GM12878 (cell line): Measurements from ENCODE around the gene HLA-DPB1. TPM values are rescaled to one million over a fixed set of nuclear protein-coding genes. Genes with fewer than 3 reads are reported as not detected.
A peak's percentile ranks its signal among the peaks of the same experiment; 100 is the strongest.

ENCODE experiments used
- CBX5 ChIP-seq: sonication (generic); IDR thresholded peaks from 2 replicates; pipeline ENCODE4 v1.6.1; 2016; ENCODE audit warnings: low read depth, moderate library complexity, mild to moderate bottlenecking, inconsistent platforms
- CREM ChIP-seq: IDR thresholded peaks from 2 replicates; pipeline ENCODE4 v1.6.1; 2014; ENCODE audit warnings: antibody characterized with exemption, low read depth
- EZH2 ChIP-seq: IDR thresholded peaks from 2 replicates; pipeline ENCODE4 v1.6.1; 2012; ENCODE audit warnings: low read depth, mild to moderate bottlenecking, control low read depth, inconsistent platforms, low read length, borderline replicate concordance; ENCODE audit not compliant: control insufficient read depth
- FOS ChIP-seq: IDR thresholded peaks from 3 replicates; pipeline ENCODE4 v1.6.1; 2011; ENCODE audit warnings: borderline replicate concordance; ENCODE audit not compliant: insufficient read length; ENCODE audit errors: extremely low read depth
- HDAC6 ChIP-seq: fragments of 200-600 bp; sonication (generic); IDR thresholded peaks from one replicate; pipeline ENCODE4 v1.8.0; 2017; ENCODE audit warnings: antibody characterized with exemption; ENCODE audit not compliant: unreplicated experiment
- HSF1 ChIP-seq: fragments of 150-350 bp; IDR thresholded peaks from 2 replicates; pipeline ENCODE4 v1.6.1; 2014; ENCODE audit warnings: mild to moderate bottlenecking, low read depth, low read length
- IKZF1 ChIP-seq: fragments of 450-650 bp; conservative IDR thresholded peaks from 2 replicates; pipeline ENCODE4 v1.6.1; 2017; ENCODE audit warnings: antibody characterized with exemption, mild to moderate bottlenecking
- MYB ChIP-seq: fragments of 150-350 bp; IDR thresholded peaks from 2 replicates; pipeline ENCODE4 v1.6.1; 2014; ENCODE audit warnings: mild to moderate bottlenecking, low read depth, low read length, borderline replicate concordance
- NKRF ChIP-seq: fragments of 450-650 bp; conservative IDR thresholded peaks from 2 replicates; pipeline ENCODE4 v1.6.1; 2017; ENCODE audit warnings: mild to moderate bottlenecking, moderate library complexity
- RELB ChIP-seq: fragments of 450-650 bp; IDR thresholded peaks from 2 replicates; pipeline ENCODE4 v1.6.1; 2017; ENCODE audit warnings: low read depth, mild to moderate bottlenecking, moderate library complexity
- SPI1 ChIP-seq: IDR thresholded peaks from 2 replicates; pipeline ENCODE4 v1.6.1; 2011; ENCODE audit warnings: low read depth, mild to moderate bottlenecking, low read length, moderate library complexity, borderline replicate concordance; ENCODE audit not compliant: insufficient read depth
- SRF ChIP-seq, 2 experiments: IDR thresholded peaks; 2 replicates each; pipeline ENCODE4 v1.6.1; 2011; ENCODE audit warnings: low read depth in 2 of 2, low read length in 2 of 2, mild to moderate bottlenecking in 1 of 2, moderate library complexity in 1 of 2
- ZBTB40 ChIP-seq: fragments of 450-650 bp; IDR thresholded peaks from 2 replicates; pipeline ENCODE4 v1.6.1; 2016; ENCODE audit warnings: mild to moderate bottlenecking, moderate library complexity, borderline replicate concordance
- ZNF217 ChIP-seq: fragments of 450-650 bp; IDR thresholded peaks from 2 replicates; pipeline ENCODE4 v1.6.1; 2017; ENCODE audit warnings: antibody characterized with exemption, mild to moderate bottlenecking
- polyA plus RNA-seq, 11 experiments: library from polyadenylated mRNA; depleted of rRNA in 4 of 11; unstranded in 6 of 11; stranded (reverse) in 5 of 11; fragments of >200 nt; fragmentation: Nextera tagmentation in 4 of 11; fragmentation: Illumina TruSeq in 1 of 11; extraction: Ambion mirVana in 4 of 11; extraction: Trizol in 1 of 11; gene quantifications; 1 replicate in 1 of 11; 2 replicates in 10 of 11; pipeline versions ENCODE4 v1.2.1 to v1.2.3, GENCODE V29; 2011 to 2016; ENCODE audit warnings: inconsistent platforms in 2 of 11, missing spikeins in 2 of 11, low read depth in 1 of 11
- total RNA-seq, 4 experiments: library from RNA; depleted of rRNA in 3 of 4; stranded (reverse); fragments of >200 nt in 3 of 4; fragmentation: Illumina TruSeq in 1 of 4; extraction: Trizol in 1 of 4; gene quantifications; 2 replicates each; pipeline versions ENCODE4 v1.2.1 to v1.2.3, GENCODE V29; 2013 to 2021
- TF ChIP-seq, protein P1 (sequence below): fragments of 450-650 bp; formaldehyde crosslinking; IDR thresholded peaks from 2 replicates; pipeline ENCODE4 v1.4.0; 2022; ENCODE audit warnings: mild to moderate bottlenecking, moderate library complexity

HLA-DPB1 gene
- total and polyA plus RNA-seq, 10 of the 15 experiments (the other 5 are each of a cell fraction or from before 2014, with no cell fraction given), result 101 to 675 (median 352) TPM

DNA sequence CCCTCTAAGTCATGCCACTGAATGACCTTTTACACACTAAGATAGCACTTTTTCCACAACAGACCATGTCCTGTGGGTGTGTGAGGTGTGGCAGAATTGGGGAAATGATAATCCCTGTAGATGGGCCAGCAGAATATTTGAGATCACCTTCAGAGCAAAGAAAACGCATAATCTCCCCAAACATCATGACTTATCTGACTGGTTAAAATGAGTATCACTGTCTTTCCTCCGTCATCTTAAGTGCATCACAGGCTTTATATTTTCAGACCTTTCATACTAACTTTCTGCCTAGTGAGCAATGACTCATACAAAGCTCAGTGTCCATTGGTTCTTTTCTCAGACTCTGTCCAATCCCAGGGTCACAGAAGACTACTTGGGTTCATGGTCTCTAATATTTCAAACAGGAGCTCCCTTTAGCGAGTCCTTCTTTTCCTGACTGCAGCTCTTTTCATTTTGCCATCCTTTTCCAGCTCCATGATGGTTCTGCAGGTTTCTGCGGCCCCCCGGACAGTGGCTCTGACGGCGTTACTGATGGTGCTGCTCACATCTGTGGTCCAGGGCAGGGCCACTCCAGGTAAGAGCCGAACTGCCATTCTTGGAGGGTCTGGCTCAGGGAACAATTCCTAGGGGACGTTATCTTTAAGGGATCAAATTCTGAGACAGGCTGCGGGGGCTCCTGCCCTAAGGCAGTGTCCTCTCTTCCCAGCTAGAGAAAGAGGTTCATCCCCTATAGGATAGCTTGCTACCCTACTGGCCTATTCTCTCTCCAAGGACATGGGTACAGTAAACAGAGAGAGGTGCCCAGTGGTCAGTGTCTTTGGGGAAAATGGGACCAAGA, at the start of gene HLA-DPB1 (continued):
- TF ChIP-seq RELB (peak; percentile 32; the same call in 1 of the 2 replicates), HDAC6 (peak; percentile 41), FOS (peak; percentile 18), CREM (peak; percentile 88), HSF1 (no peak), SPI1 (no peak), CBX5 (no peak), NKRF (no peak), ZNF217 (no peak), EZH2 (no peak), IKZF1 (peak; percentile 45), MYB (no peak), ZBTB40 (no peak; the same call in 1 of the 2 replicates), SRF (IDR thresholded peaks at IDR 0.05; ENCODE audit: low read depth in 2 of 2, low read length in 2 of 2) (no peak)
- TF ChIP-seq, protein P1, sequence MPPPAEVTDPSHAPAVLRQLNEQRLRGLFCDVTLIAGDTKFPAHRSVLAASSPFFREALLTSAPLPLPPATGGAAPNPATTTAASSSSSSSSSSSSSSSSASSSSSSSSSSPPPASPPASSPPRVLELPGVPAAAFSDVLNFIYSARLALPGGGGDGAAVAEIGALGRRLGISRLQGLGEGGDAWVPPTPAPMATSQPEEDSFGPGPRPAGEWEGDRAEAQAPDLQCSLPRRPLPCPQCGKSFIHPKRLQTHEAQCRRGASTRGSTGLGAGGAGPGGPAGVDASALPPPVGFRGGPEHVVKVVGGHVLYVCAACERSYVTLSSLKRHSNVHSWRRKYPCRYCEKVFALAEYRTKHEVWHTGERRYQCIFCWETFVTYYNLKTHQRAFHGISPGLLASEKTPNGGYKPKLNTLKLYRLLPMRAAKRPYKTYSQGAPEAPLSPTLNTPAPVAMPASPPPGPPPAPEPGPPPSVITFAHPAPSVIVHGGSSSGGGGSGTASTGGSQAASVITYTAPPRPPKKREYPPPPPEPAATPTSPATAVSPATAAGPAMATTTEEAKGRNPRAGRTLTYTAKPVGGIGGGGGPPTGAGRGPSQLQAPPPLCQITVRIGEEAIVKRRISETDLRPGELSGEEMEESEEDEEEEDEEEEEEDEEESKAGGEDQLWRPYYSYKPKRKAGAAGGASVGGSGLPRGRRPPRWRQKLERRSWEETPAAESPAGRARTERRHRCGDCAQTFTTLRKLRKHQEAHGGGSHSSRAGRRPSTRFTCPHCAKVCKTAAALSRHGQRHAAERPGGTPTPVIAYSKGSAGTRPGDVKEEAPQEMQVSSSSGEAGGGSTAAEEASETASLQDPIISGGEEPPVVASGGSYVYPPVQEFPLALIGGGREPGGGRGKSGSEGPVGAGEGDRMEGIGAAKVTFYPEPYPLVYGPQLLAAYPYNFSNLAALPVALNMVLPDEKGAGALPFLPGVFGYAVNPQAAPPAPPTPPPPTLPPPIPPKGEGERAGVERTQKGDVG (CRISPR knock-in tag), result no peak
